ENCODE measurements around the gene ANGPTL2.

The ANGPTL2 gene

GRCh38 chr9:127092041-127092608 lies 30.3 kb downstream of the ANGPTL2 start:
- no peak for DNase-seq

GRCh38 chr9:127091526-127091925 lies 30.9 kb downstream of the ANGPTL2 start:
- no peak for DNase-seq

DNA sequence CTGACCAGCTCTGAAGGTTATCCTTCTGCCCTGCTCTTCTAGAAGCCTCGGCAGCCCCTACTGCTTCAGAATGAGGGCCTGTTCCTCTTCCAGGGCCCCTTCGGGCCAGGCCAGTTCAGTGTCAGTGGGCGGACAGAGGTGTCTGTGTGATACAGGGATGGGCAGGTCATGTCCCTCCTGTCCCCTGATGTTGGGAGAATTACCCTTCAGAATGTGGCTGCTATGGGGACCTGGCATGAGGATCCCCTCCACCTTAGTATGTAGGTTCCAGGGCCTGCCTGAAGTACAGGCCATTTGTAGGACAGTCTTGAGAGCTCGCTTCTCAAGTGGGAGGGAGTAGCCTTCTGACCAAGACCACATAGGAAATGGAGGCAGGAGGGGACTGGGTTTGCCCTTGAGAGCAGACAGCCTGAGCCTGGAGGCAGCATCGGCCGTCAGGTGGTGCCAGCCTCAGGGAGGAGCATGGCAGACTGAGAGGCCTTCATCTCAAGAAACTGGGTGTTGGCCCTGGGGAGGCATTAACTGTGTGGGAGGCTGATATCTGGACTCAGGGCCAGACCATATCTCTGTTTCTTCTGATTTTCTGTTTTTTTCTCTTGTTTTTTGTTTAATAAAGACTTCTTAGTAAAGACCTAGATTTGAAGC lies 32.0 kb downstream of the ANGPTL2 start:
- no peak for DNase-seq

- no peak for DNase-seq
Measured at GRCh38 chr9:127089631-127090081, 32.8 kb downstream of the ANGPTL2 start.

DNA sequence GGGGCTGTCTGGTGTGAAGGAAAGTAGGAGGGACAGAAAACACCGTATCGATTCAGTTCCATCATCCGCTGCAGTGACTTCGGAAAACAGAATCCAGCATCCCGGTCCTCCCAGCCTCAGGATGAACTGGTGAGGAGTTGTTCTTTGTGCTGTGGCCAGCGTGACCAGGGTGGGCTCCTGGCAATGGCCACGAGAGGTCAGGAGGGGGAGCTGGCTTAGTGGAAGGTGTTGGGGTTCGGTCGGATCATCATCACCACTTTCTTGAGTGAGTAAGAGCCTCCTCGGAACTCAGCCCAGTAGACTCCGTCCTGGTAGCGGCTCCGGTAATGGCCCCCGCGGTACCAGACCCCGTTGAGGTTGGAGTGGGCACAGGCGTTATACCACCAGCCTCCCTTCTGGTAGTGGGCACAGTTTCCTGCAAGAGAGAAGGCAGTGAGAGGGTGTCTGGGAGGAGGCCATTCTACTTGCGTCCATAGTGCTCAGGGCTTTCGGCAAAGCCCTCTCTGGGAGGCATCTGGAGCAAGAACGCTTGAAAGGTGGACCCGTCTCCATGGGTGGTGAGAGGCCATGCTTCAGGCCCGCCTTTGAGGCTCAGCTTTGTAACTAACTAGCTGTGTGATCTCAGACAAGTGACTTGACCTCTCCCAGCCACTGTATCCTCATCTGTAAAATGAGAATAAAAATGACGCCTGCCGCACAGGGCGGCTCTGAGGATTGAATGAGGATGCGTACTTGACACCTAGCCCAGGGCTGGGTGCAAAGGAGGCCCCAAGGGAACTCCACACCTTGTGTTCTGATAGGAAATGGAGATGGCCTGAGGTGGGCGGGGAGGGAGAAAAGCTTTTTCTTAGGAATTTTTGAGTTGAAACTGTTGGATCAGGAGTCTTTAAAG lies 33.5 kb downstream of the ANGPTL2 start:
- no peak for DNase-seq

GRCh38 chr9:127087836-127088235 lies 34.6 kb downstream of the ANGPTL2 start:
- no peak for DNase-seq

DNA sequence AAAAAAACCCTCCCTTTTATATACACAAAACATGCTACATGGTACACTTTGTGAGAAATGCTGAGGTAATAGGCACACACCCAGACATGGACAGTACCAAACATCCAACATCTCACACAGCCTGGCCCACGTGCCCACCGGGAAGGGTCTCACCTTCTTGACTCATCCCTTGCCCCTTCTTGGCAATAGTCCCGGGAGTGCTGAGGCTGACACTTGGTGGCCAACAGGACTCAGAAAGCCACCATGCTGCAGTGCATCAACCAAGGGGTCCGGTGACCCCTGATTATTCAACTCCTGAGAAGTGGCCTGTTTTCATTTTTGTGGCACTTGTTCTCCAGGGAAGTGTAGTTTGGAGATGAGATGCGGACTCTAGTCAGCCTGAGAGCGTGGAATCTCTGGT lies 35.0 kb downstream of the ANGPTL2 start:
- DNase-seq = no peak

DNA sequence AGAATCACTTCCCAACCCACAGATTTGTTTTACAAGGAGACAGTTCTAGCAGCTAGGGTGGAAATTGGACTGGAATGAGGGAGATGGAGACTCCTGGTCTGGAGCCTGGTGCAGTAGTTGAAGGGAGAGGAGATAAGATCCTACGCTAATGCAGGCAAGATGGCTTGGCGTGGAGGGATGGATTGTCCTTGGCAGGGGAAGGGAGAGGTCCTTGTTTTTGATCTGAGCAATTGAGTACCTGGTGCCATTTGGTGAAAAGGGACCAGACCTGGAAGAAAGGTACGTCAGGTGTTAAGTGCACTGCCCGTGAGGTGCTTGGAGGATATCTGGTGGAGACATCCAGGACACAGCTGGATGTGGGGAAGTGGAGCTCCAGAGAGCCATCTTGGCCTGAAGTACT lies 35.7 kb downstream of the ANGPTL2 start:
- DNase-seq = no peak

GRCh38 chr9:127085186-127085585 lies 37.2 kb downstream of the ANGPTL2 start:
- no peak for DNase-seq

DNA sequence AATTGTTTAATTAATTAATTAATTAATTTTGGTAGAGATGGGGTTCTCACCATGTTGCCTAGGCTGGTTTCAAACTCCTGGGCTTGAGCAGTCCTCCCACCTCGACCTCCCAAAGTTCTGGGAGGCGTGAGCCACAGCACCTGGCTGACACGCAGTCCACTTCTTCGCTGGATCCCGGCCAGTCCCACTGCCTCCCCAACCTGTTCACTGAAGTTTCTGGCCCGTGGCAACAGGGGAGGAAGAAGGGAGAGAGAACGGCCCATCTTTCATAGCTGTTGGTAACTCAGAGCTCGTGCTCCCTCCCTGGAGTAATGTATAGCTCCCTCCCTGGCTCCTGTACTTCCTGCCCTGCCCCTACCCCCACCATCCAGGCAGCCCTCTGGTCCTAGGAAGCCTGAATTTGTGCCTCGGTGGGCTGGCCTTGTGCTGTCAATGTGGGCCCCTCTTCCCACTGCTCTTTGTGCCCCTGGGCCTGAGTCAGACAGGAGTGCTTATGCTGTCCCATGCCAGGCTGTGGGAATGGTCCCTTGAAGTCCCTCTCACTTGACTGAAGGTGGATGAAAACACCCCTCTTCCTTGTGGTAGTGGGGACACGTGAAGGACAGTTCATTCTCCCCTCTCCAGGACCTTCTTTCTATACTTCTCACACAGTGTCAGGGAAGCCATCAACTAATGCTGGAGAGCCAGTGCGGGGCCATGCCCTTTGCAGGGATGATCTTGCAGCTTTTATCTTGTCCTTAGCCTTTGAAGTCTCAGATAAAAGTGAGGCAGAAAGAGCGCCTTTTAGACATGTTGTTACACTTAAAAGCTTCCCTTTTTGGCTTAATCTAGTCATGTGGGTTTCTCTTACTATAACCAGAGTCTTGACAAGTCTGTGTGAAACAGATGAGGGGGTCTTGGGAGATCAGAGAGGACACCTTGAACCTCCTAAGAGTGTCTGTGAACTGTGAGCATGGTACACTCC lies 38.1 kb downstream of the ANGPTL2 start:
- no peak for DNase-seq

GRCh38 chr9:127083138-127083980 lies 39.1 kb downstream of the ANGPTL2 start:
- no peak for DNase-seq

- DNase-seq = no peak
Measured at GRCh38 chr9:127081250-127082185, 40.9 kb downstream of the ANGPTL2 start.

DNA sequence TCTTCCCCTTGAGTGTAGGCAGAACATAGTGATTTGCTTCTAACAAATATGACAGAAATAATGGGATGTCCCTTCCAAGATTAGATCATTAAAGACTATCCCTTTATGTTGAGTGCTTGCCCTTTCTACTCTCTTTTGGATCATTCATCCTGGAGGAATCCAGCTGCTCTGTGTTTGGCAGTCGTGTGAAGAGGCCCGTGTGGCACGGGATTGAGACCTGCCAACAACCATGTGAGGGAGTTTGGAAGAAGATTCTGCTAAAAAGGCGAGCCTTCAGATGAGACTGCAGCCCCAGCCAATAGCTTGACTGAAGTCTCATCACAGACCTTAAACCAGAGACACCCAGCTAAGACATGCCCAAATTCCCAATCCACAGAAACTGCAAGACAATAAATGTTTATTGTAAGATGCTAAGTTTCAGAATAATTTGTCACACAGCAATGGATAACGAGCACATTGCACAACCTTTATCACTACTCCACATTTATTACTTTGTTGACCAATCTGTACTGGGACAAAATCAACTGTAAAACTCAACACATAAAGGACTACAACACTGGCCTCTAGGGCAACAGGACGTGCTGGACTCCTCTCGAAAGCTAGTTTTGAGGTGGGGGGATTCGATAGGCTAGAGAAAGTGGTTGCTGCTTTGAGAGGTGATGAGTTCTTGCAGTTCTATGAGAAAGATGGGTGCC lies 42.8 kb downstream of the ANGPTL2 start:
- DNase-seq = no peak

DNA sequence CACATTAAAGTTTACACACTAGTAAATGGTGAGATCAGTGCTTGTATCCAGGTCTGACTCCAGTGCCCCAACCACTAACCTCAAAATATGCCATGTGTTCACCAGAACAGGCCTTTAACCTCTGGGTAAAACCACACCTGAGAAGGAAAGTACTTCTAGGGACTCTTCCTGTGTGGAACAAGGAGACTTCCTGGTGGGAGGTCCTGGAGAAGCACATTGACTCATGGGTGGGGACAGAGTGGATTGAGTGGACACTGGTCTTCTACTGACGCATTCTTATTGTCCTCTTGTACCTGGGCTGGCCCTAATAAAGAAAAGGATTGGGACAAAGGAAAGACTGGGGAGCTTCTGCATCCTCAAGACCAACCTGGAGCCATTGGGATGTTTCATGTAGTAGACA lies 43.4 kb downstream of the ANGPTL2 start:
- DNase-seq = no peak

DNA sequence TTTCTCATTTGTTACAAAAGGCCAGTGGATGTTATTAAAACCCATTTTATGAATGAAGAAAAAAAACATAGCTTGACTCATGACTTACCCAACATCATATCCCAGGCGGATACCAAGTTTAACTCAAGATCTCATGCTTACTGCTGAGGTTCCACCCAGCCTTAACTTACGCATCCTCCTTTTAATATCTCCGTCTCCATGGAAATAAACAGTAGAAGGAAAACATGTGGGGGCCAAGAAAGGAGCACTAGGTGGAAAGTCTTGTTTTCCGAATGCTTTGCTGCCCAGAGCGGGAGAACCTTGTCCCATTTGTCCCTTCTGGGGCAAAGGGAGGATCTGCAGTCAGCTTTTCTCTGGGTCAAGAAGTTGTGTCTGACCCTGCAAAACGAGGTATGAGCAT lies 44.1 kb downstream of the ANGPTL2 start:
- no peak for DNase-seq

DNA sequence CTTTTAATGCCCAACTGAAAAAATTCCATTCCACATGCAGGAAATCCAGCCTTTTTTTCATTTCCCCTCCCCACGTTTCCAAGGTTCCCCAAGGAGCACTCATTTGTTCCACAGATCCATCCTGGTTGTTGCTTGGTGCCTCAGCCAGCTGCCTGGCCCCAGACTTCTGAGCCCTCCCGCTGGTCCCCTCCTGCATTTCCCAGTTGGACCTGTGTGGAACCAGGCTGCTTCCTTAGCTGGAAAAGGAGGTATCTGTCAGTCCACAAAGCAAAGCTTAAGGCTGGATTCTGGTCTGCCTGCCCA lies 44.8 kb downstream of the ANGPTL2 start:
- no peak for DNase-seq

- no peak for DNase-seq
Measured at GRCh38 chr9:127076860-127077643, 45.4 kb downstream of the ANGPTL2 start.

DNA sequence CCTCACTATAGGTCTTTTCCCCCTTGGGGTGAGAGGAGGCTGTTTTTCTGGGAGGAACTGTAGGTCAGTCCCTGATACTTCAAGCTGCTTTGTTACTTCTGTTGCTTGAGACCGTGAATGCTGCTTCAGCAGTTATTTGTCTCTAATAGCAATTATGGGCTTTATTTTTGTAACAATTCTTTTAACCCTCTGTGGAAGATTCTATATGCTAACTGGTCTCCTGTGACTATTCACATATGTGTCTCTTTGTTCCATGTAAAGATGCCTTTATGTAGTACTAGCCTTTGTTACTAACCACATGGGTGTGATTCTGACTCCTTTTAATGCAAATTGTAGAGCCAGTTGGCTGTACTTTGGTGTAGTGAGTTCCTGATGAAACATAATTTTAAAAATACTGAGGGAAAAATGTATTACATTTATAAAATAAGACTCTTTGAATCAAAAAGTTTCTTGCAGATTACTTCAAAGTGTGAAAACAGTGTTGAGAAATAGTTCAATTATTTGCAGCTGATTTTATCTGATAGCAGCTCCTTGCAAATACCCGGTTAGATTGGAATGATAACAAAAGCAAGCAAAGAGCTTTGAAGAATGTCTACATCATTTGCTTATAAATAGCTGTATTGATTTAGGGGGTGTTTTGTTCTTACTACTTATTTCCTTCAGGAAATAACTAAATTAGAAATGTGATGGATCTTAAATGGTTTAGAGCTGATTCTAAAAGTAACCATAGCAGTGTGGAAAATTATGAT lies 46.6 kb downstream of the ANGPTL2 start:
- DNase-seq = no peak

All from stimulated activated naive CD4-positive, alpha-beta T cell treated with Interleukin-2 at 50 U/mL for 16 hours (primary cell).